Astrocyte of the hippocampus (primary cell): ENCODE results near the gene UBLCP1.
"Not testable (repeated sequence)": the region's sequence is repeated elsewhere in the genome, so short reads cannot be mapped to it uniquely, and the experiment has no call there.

ENCODE experiments used
- DNase-seq: peaks from one replicate; pipeline ENCODE4 v3.0.0; 2011; ENCODE audit warnings: low read depth, low spot score

The UBLCP1 gene

GRCh38 chr5:159249158-159249557 lies 13.9 kb upstream of the UBLCP1 start:
- DNase-seq = no peak

GRCh38 chr5:159252195-159252594 lies 10.9 kb upstream of the UBLCP1 start:
- no peak for DNase-seq

- no peak for DNase-seq
Measured at GRCh38 chr5:159257007-159257406, 6.1 kb upstream of the UBLCP1 start.

GRCh38 chr5:159257629-159258283 lies 5.3 kb upstream of the UBLCP1 start:
- no peak for DNase-seq

- DNase-seq = no peak
Measured at GRCh38 chr5:159258361-159258760, 4.7 kb upstream of the UBLCP1 start.

- not testable (repeated sequence) for DNase-seq
Measured at GRCh38 chr5:159260212-159260611, 2.9 kb upstream of the UBLCP1 start.

- no peak for DNase-seq
Measured at GRCh38 chr5:159262472-159262858, 625 bp upstream of the UBLCP1 start.

GRCh38 chr5:159263569-159263905 lies 447 bp downstream of the UBLCP1 start:
- DNase-seq = no peak

- DNase-seq = not testable (repeated sequence)
Measured at GRCh38 chr5:159266764-159267163, 3.7 kb downstream of the UBLCP1 start.

GRCh38 chr5:159269723-159270122 lies 6.6 kb downstream of the UBLCP1 start:
- DNase-seq = no peak

GRCh38 chr5:159273923-159274322 lies 10.8 kb downstream of the UBLCP1 start:
- no peak for DNase-seq

- no peak for DNase-seq
Measured at GRCh38 chr5:159274676-159275075, 11.6 kb downstream of the UBLCP1 start.

GRCh38 chr5:159286420-159287035 lies 23.4 kb downstream of the UBLCP1 start:
- peak; percentile 56 for DNase-seq

- DNase-seq = peak; percentile 61
Measured at GRCh38 chr5:159290741-159291140, 27.7 kb downstream of the UBLCP1 start.

- no peak for DNase-seq
Measured at GRCh38 chr5:159294921-159295320, 31.8 kb downstream of the UBLCP1 start.

- not testable (repeated sequence) for DNase-seq
Measured at GRCh38 chr5:159297300-159297699, 34.2 kb downstream of the UBLCP1 start.

- DNase-seq = peak; percentile 43
Measured at GRCh38 chr5:159301466-159301865, 38.4 kb downstream of the UBLCP1 start.

GRCh38 chr5:159301929-159302860 lies 39.1 kb downstream of the UBLCP1 start:
- DNase-seq = not testable (repeated sequence)

- DNase-seq = no peak
Measured at GRCh38 chr5:159303286-159303685, 40.2 kb downstream of the UBLCP1 start.

- DNase-seq = peak; percentile 28
Measured at GRCh38 chr5:159304961-159305595, 42.0 kb downstream of the UBLCP1 start.

GRCh38 chr5:159309689-159310433 lies 46.8 kb downstream of the UBLCP1 start:
- no peak for DNase-seq
